Astrocyte of the spinal cord (primary cell): ENCODE results near the gene CD244.
"Not testable (repeated sequence)": the region's sequence is repeated elsewhere in the genome, so short reads cannot be mapped to it uniquely, and the experiment has no call there.

Source experiments
- DNase-seq: peaks from one replicate; pipeline ENCODE4 v3.0.0; 2011; ENCODE audit warnings: low read depth, low spot score
- H3K4me3 ChIP-seq: 2 replicates; pipeline ENCODE4 v1.5.1; 2011; ENCODE audit warnings: low read depth, mild to moderate bottlenecking, low read length, moderate library complexity
- in situ Hi-C: cut with HindIII; loops from 2 replicates; pipeline ENCODE4 v1.10.0; 2017; ENCODE audit warnings: low sequenced_read_pairs
- TF ChIP-seq, protein P1 (sequence below): IDR thresholded peaks from 2 replicates; pipeline ENCODE4 v1.5.1; 2012; ENCODE audit warnings: low read depth, mild to moderate bottlenecking, low read length, inconsistent platforms

The CD244 gene

DNA sequence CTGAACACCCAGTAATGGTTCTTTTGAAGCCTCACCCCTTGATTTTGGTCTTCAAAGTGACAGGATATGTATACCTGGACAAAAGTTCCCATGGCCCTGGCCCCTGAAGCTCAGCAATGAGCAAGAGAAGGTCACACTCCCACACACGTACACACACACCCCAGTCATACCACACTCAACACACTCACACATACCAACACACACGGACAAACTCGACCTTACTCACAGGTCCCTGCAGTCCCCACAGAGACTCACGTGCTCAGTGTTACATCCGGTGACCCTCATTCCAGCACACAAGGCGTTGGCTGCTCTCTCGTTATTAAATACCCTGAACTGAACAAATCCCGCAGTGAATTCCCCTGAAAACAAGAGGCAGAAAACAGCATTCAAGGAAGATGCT is 16.4 kb upstream of the CD244 start:
- DNase-seq = no peak
- in situ Hi-C loops = no loop called here
- TF ChIP-seq, protein P1, sequence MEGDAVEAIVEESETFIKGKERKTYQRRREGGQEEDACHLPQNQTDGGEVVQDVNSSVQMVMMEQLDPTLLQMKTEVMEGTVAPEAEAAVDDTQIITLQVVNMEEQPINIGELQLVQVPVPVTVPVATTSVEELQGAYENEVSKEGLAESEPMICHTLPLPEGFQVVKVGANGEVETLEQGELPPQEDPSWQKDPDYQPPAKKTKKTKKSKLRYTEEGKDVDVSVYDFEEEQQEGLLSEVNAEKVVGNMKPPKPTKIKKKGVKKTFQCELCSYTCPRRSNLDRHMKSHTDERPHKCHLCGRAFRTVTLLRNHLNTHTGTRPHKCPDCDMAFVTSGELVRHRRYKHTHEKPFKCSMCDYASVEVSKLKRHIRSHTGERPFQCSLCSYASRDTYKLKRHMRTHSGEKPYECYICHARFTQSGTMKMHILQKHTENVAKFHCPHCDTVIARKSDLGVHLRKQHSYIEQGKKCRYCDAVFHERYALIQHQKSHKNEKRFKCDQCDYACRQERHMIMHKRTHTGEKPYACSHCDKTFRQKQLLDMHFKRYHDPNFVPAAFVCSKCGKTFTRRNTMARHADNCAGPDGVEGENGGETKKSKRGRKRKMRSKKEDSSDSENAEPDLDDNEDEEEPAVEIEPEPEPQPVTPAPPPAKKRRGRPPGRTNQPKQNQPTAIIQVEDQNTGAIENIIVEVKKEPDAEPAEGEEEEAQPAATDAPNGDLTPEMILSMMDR = no peak
- H3K4me3 ChIP-seq = no peak overlapping the region

DNA sequence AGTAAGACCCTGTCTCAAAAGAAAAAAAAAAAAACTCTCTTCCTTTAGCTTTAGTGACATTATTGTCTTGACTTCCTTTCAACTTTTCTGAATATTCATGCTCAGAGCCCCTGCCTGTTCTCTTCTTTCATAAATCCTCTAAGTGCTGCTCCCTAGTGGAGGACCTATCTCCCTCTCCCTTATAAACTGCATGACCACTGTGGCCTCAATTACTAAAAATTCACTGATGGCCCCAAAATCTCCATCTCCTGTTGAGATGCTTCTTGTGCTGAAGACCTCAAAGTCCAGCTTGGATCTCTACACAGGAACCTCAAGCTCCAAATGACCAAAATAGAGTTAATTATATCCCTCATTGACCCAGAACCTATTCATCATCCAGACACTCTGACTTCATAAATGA is 14.5 kb upstream of the CD244 start:
- TF ChIP-seq, protein P1 = no peak
- no peak for DNase-seq
- no peak overlapping the region for H3K4me3 ChIP-seq
- in situ Hi-C loops = no loop called here

GRCh38 chr1:160876311-160876710 is 13.6 kb upstream of the CD244 start:
- DNase-seq = no peak

GRCh38 chr1:160875591-160875990 is 12.9 kb upstream of the CD244 start:
- in situ Hi-C loops, DNase-seq, H3K4me3 ChIP-seq: not testable (repeated sequence)

More at GRCh38 chr1:160876311-160876710, 13.6 kb upstream of the CD244 start:
- in situ Hi-C loops = no loop called here
- TF ChIP-seq, protein P1 = no peak
- no peak overlapping the region for H3K4me3 ChIP-seq

GRCh38 chr1:160874935-160875334 is 12.2 kb upstream of the CD244 start:
- no peak for DNase-seq
- H3K4me3 ChIP-seq = no peak overlapping the region
- TF ChIP-seq, protein P1 = no peak
- in situ Hi-C loops = no loop called here

GRCh38 chr1:160868141-160868540 is 5.5 kb upstream of the CD244 start:
- H3K4me3 ChIP-seq = no peak overlapping the region
- DNase-seq = no peak
- TF ChIP-seq, protein P1 = no peak
- in situ Hi-C loops = no loop called here

DNA sequence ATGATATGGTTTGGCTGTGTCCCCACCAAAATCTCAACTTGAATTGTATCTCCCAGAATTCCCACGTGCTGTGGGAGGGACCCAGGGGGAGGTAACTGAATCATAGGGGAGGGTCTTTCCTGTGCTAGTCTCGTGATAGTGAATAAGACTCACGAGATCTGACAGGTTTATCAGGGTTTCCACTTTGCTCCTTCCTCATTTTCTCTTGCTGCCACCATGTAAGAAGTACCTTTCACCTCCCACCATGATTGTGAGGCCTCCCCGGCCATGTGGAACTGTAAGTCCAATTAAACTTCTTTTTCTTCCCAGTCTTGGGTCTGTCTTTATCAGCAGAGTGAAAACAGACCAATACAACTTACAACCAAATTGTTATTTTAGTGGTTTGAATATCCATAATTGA is 5.0 kb upstream of the CD244 start:
- in situ Hi-C loops, H3K4me3 ChIP-seq, DNase-seq: not testable (repeated sequence)

- in situ Hi-C loops = no loop called here
- TF ChIP-seq, protein P1 = no peak
- H3K4me3 ChIP-seq = no peak overlapping the region
- no peak for DNase-seq
Measured at GRCh38 chr1:160866695-160867260, 4.1 kb upstream of the CD244 start.
